Measurements from ENCODE around the gene CELSR2.
A peak's percentile ranks its signal among the peaks of the same experiment; 100 is the strongest.
"Not testable (repeated sequence)": the region's sequence is repeated elsewhere in the genome, so short reads cannot be mapped to it uniquely, and the experiment has no call there.

Gene CELSR2

GRCh38 chr1:109248797-109249629 is at the start of gene CELSR2:
CELSR2 (plus strand) TSS chr1:109249539; CDS start chr1:109250080, 541 bp downstream.
- peak in 1 of 2 donors; percentile 21 for DNase-seq (ENCODE audit: low read depth in 2 of 2)

- DNase-seq (ENCODE audit: low read depth in 2 of 2) = no peak
These were observed 49.6 kb upstream of the CELSR2 start for GRCh38 chr1:109199710-109200109.

GRCh38 chr1:109201123-109201703 is 48.1 kb upstream of the CELSR2 start:
- DNase-seq (ENCODE audit: low read depth in 2 of 2) = peak in 1 of 2 donors; percentile 50

GRCh38 chr1:109204484-109204883 is 44.9 kb upstream of the CELSR2 start:
- no peak for DNase-seq (ENCODE audit: low read depth in 2 of 2)

- DNase-seq (ENCODE audit: low read depth in 2 of 2) = no peak
These were observed 43.0 kb upstream of the CELSR2 start for GRCh38 chr1:109206339-109206738.

GRCh38 chr1:109207467-109208103 is 41.8 kb upstream of the CELSR2 start:
- DNase-seq (ENCODE audit: low read depth in 2 of 2) = no peak

- DNase-seq (ENCODE audit: low read depth in 2 of 2) = no peak
These were observed 40.9 kb upstream of the CELSR2 start for GRCh38 chr1:109208394-109208793.

GRCh38 chr1:109208836-109209463 is 40.4 kb upstream of the CELSR2 start:
- DNase-seq (ENCODE audit: low read depth in 2 of 2) = no peak

- no peak for DNase-seq (ENCODE audit: low read depth in 2 of 2)
These were observed 39.3 kb upstream of the CELSR2 start for GRCh38 chr1:109210058-109210457.

GRCh38 chr1:109213345-109213823 is 36.0 kb upstream of the CELSR2 start:
- no peak for DNase-seq (ENCODE audit: low read depth in 2 of 2)

- DNase-seq (ENCODE audit: low read depth in 2 of 2) = peak; percentile 80 to 84
These were observed 35.3 kb upstream of the CELSR2 start, which contains the start of gene SARS1 for GRCh38 chr1:109213824-109214693. SARS1 (plus strand) TSS chr1:109213918; CDS start chr1:109213993, 75 bp downstream.

GRCh38 chr1:109214695-109215623 is 34.4 kb upstream of the CELSR2 start:
- peak in 1 of 2 donors; percentile 19 for DNase-seq (ENCODE audit: low read depth in 2 of 2)

GRCh38 chr1:109216662-109217061 is 32.7 kb upstream of the CELSR2 start:
- no peak for DNase-seq (ENCODE audit: low read depth in 2 of 2)

- DNase-seq (ENCODE audit: low read depth in 2 of 2) = no peak
These were observed 30.8 kb upstream of the CELSR2 start for GRCh38 chr1:109218516-109218915.

- DNase-seq (ENCODE audit: low read depth in 2 of 2) = not testable (repeated sequence)
These were observed 28.1 kb upstream of the CELSR2 start for GRCh38 chr1:109221201-109221600.

- no peak for DNase-seq (ENCODE audit: low read depth in 2 of 2)
These were observed 24.0 kb upstream of the CELSR2 start for GRCh38 chr1:109225308-109225707.

- no peak for DNase-seq (ENCODE audit: low read depth in 2 of 2)
These were observed 23.5 kb upstream of the CELSR2 start for GRCh38 chr1:109225711-109226445.

GRCh38 chr1:109228167-109228566 is 21.2 kb upstream of the CELSR2 start:
- DNase-seq (ENCODE audit: low read depth in 2 of 2) = no peak

- no peak for DNase-seq (ENCODE audit: low read depth in 2 of 2)
These were observed 19.7 kb upstream of the CELSR2 start for GRCh38 chr1:109229531-109230127.
